ENCODE data around the gene ABCA12.
"Not testable (repeated sequence)": the region's sequence is repeated elsewhere in the genome, so short reads cannot be mapped to it uniquely, and the experiment has no call there.

The ABCA12 gene

GRCh38 chr2:215138479-215138878, at the start of gene ABCA12:
TSS of gene ABCA12 (minus strand) at chr2:215138626. CDS start at chr2:215138208, 418 bp downstream.
- DNase-seq (ENCODE audit: low read depth) = no peak

- DNase-seq (ENCODE audit: low read depth) = no peak
These were observed 49.7 kb upstream of the ABCA12 start for GRCh38 chr2:215188078-215188477.

- no peak for DNase-seq (ENCODE audit: low read depth)
These were observed 47.6 kb upstream of the ABCA12 start for GRCh38 chr2:215186021-215186420.

GRCh38 chr2:215178121-215178520, 39.7 kb upstream of the ABCA12 start:
- no peak for DNase-seq (ENCODE audit: low read depth)

- DNase-seq (ENCODE audit: low read depth) = no peak
These were observed 33.4 kb upstream of the ABCA12 start for GRCh38 chr2:215171796-215172195.

GRCh38 chr2:215171151-215171550, 32.7 kb upstream of the ABCA12 start:
- DNase-seq (ENCODE audit: low read depth) = no peak

- DNase-seq (ENCODE audit: low read depth) = not testable (repeated sequence)
These were observed 28.1 kb upstream of the ABCA12 start for GRCh38 chr2:215166505-215166904.

GRCh38 chr2:215163319-215163718, 24.9 kb upstream of the ABCA12 start:
- DNase-seq (ENCODE audit: low read depth) = not testable (repeated sequence)

- no peak for DNase-seq (ENCODE audit: low read depth)
These were observed 22.9 kb upstream of the ABCA12 start for GRCh38 chr2:215161301-215161829.

GRCh38 chr2:215160081-215160480, 21.7 kb upstream of the ABCA12 start:
- no peak for DNase-seq (ENCODE audit: low read depth)

GRCh38 chr2:215156453-215156852, 18.0 kb upstream of the ABCA12 start:
- no peak for DNase-seq (ENCODE audit: low read depth)

GRCh38 chr2:215149894-215150293, 11.5 kb upstream of the ABCA12 start:
- DNase-seq (ENCODE audit: low read depth) = no peak

GRCh38 chr2:215149486-215149885, 11.1 kb upstream of the ABCA12 start:
- DNase-seq (ENCODE audit: low read depth) = no peak

- no peak for DNase-seq (ENCODE audit: low read depth)
These were observed 10.6 kb upstream of the ABCA12 start for GRCh38 chr2:215149060-215149459.

GRCh38 chr2:215145611-215146010, 7.2 kb upstream of the ABCA12 start:
- DNase-seq (ENCODE audit: low read depth) = no peak

GRCh38 chr2:215144106-215144875, 5.9 kb upstream of the ABCA12 start:
- DNase-seq (ENCODE audit: low read depth) = no peak

- no peak for DNase-seq (ENCODE audit: low read depth)
These were observed 5.0 kb upstream of the ABCA12 start for GRCh38 chr2:215143458-215143857.

GRCh38 chr2:215141706-215142105, 3.3 kb upstream of the ABCA12 start:
- no peak for DNase-seq (ENCODE audit: low read depth)

GRCh38 chr2:215140166-215140707, 1.8 kb upstream of the ABCA12 start:
- DNase-seq (ENCODE audit: low read depth) = no peak

- peak; percentile 13 for DNase-seq (ENCODE audit: low read depth)
These were observed 585 bp downstream of the ABCA12 start for GRCh38 chr2:215137741-215138340.

GRCh38 chr2:215137329-215137686, 1.1 kb downstream of the ABCA12 start:
- DNase-seq (ENCODE audit: low read depth) = no peak

GRCh38 chr2:215136669-215137328, 1.6 kb downstream of the ABCA12 start:
- DNase-seq (ENCODE audit: low read depth) = no peak

- no peak for DNase-seq (ENCODE audit: low read depth)
These were observed 18.0 kb downstream of the ABCA12 start for GRCh38 chr2:215120401-215120800.
